HG02852 (cell line): ENCODE results near the gene TRIM45.
A peak's percentile ranks its signal among the peaks of the same experiment; 100 is the strongest.
"Not testable (repeated sequence)": the region's sequence is repeated elsewhere in the genome, so short reads cannot be mapped to it uniquely, and the experiment has no call there.

Experiments used
- ATAC-seq: cut with Tn5 transposase; IDR thresholded peaks from one replicate; pipeline ENCODE4 v1.9.1; 2021; ENCODE audit warnings: mild to moderate bottlenecking, moderate library complexity; ENCODE audit not compliant: unreplicated experiment

The TRIM45 gene

DNA sequence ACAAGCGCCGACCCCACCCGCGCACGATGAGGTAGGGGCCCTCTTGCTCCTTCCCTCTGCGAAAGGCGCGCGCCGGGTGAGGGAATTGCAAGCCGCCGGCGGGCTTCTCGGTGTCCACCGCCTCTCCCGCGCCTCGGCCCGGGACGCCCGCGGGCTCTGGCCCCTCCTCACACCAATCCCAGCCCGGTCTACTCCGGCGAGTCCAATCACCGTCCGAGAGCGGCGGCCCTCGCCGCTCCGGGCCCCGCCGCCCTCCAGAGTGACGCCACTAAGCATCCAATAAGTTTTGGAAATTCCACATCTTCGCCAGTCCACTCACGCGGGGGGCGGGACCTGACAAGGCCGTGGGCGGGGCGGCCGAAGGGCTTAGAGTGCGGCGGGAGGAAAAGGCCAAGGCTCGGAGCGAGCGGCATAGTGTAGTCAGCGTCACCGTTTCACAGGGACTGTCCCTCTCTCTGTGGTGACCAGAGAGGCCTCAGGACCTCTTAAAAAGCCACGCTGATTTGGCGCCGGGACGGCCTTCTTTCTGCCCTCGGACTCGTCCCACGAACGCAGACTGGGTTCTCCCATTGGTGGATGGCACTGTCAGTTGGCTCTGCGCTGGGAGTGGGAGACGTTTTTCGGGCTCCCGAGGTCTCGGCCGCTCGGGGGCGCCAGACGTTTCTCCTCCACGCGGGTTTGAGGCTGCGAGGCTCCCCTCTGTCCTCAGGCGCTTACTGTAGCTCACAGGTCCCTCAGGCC is at the start of gene TRIM45:
TRIM45 (minus strand) TSS at position 161 of the 741 bp plus-strand sequence. CDS start 548 bp downstream, outside the sequence.
- ATAC-seq = peak; percentile 92

GRCh38 chr1:117169871-117170596 is 48.5 kb upstream of the TRIM45 start:
- no peak for ATAC-seq

GRCh38 chr1:117167402-117167801 is 45.9 kb upstream of the TRIM45 start:
- ATAC-seq = no peak

DNA sequence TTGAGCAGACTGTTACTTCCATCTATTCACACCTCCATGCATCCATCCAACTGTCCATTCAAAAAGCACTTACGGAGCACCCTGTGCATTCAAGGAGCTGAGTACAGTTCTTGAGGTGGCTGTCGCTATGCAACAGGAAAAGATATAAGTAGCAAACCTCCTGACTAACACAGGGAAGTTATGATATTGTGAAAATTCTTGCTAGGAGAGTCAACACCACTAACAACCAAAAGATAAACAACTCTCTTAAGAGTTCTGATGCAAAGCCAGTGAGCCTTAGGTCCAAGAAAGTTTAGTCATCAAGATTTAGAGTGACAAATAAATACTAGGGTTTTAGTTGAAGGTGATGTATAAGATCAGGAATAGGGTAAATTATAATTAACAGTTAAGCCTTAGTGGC is 44.5 kb upstream of the TRIM45 start:
- ATAC-seq = no peak

GRCh38 chr1:117164209-117164608 is 42.7 kb upstream of the TRIM45 start:
- no peak for ATAC-seq

- ATAC-seq = no peak
These were observed 41.3 kb upstream of the TRIM45 start for GRCh38 chr1:117162816-117163215.

GRCh38 chr1:117161887-117162286 is 40.3 kb upstream of the TRIM45 start:
- no peak for ATAC-seq

DNA sequence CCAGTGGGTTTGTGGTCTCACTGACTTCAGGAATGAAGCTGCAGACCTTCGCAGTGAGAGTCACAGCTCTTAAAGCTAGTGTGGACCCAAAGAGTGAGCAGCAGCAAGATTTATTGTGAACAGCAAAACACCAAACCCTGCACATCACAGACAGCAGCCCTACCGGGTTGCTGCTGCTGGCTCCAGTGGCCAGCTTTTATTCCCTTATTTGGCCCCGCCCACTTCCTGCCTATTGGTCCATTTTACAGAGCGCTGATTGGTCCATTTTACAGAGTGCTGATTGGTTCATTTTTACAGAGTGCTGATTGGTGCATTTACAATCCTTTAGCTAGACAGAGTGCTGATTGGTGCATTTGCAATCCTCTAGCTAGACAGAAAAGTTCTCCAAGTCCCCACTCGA is 29.8 kb upstream of the TRIM45 start:
- ATAC-seq = not testable (repeated sequence)

- ATAC-seq = no peak
These were observed 28.8 kb upstream of the TRIM45 start for GRCh38 chr1:117150316-117150715.

DNA sequence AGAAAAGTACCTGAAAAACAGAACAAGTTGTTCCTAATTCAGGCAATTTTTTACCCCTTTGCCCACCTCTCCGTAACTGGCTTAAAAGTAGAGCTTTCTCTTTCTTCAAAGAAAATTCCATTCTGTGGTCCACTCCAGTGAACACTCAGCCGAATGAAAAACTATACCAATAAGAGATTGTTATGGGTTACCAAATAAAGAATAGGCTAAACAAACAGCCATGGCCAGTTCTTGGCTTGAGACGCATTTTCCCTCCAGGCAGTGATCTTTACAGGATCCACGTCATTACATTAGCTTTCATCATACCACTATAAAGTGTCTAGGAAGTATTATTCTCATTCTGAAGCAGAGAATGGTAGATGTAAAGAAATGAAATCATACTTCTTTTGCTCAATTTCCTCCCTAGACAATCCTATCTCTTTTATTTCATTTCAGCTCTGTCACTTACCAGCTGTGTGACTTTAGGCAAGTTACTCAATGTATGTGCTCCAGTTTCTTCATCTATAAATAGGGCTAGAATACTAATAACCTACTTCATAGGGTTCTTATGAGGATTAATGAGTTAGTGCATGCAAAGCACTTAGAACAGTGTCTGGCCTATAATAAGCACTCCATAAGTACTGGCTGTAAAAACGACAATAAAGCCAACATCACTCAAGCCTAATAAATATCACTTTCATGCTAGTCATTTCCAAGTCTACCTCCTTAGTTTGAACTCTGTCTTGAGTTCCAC is 26.5 kb upstream of the TRIM45 start:
- ATAC-seq = no peak

- no peak for ATAC-seq
These were observed 25.8 kb upstream of the TRIM45 start for GRCh38 chr1:117147341-117147831.

- no peak for ATAC-seq
These were observed 25.2 kb upstream of the TRIM45 start for GRCh38 chr1:117146575-117147340.

GRCh38 chr1:117146072-117146471 is 24.5 kb upstream of the TRIM45 start:
- ATAC-seq = no peak

- ATAC-seq = no peak
These were observed 22.3 kb upstream of the TRIM45 start for GRCh38 chr1:117143871-117144270.

DNA sequence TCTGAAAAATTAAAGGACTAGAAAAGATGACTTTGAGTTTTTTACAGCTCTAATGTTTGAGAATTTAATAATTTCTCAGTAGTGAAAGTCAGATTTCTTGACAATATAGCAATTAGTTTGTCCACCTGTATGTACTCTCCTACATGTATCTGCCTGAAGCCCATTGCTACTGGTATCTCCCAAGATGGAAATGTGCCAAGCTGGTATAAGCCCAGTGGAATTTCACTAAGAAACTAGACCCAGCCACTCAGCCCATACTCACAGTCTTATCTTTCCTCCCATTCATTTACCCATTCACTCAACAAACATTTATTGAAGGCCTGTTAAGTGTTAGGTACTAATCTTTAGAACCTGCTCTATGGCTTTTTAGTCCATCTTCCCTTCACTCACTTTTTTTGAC is 21.6 kb upstream of the TRIM45 start:
- ATAC-seq = no peak

DNA sequence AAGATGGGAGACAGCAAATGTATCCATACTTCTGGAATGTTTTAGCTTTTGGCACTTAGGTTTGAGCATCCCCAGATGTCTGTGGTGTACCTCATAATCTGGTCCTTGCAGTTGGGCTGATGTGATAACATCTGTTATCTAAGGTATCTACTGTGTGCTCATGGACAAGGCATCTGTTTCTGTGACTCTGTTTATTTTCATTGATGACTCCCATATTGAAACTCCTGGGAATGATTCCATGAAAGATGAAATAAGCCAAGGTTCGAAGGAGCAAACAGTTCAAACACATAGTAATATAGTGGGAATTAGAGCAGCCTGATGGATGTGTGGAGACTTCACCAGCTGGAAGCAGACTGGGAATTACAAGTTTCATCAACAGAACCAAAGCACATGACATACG is 20.7 kb upstream of the TRIM45 start:
- no peak for ATAC-seq

DNA sequence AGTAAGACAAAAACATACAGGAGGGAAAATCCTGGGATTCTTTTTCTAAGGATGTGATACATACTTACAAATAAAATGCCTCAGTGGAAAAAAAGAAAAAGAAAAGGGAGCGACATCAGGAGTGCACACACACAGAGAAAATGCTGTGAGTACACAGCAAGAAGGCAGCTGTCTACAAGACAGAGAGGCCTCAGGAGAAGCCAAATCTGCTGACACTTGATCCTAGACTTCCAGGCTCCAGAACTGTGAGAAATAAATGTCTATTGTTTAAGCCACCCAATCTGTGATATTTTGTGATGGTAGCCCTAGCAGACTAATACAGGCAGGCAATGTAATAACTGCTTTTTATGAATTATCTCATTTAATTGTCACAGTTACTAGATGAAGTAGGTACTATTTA is 17.0 kb upstream of the TRIM45 start:
- no peak for ATAC-seq

GRCh38 chr1:117138106-117138505 is 16.6 kb upstream of the TRIM45 start:
- ATAC-seq = no peak

GRCh38 chr1:117137281-117137855 is 15.8 kb upstream of the TRIM45 start:
- no peak for ATAC-seq

DNA sequence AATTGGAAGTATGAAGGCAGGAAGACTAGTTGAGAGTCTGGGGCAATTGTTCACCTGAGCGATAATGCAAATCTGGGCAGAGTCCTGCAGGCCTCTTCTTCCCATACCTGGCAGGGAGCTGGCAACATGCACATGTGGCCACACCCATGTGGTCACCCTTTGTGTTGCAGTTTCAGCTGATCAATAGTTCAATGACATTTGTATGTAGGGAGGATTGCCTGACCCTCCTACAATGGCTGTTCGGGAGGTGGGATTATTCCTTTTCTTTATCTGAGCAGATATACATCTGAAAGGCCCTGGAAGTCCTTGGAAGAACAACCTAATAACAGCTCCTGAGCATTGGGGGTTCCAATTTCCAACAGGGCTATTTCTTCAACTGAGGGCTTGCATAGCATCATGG is 15.2 kb upstream of the TRIM45 start:
- no peak for ATAC-seq
